ENCODE measurements around the gene SUGCT.

DNA sequence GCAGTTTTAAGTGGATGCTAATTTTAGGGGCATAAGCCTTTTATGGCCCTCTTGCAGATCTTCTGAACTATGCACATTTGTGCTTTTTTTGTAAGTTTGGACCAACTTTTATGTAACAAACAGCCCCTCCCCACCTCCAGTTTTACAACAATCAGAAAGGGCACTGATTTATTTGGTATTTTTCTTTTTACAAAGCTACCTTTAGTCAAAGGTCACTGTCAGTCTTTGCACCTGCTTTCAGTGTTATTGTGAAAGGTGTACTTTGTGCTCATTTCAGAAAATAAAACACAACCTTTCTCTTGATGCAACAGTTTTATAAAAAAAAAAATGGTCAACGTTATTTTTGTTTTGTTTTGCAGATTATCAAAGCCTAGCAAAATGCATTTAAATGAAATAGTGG is 39.6 kb upstream of the SUGCT start:
- TF ChIP-seq REST (IDR thresholded peaks at IDR 0.05; ENCODE audit: insufficient read depth in 1 of 2, low read depth in 2 of 2, low read length in 2 of 2) (no peak), SIN3A (IDR thresholded peaks at IDR 0.05; ENCODE audit: borderline replicate concordance, insufficient read depth, low read length) (no peak)
